ENCODE results near the gene TMEM266.

The TMEM266 gene

GRCh38 chr15:76203346-76204108, 143.7 kb downstream of the TMEM266 start:
- no peak for TF ChIP-seq CTCF (IDR thresholded peaks at IDR 0.05; ENCODE audit: low read depth, low read length, missing control alignments)
- no peak for DNase-seq (ENCODE audit: extremely low read depth, low read depth)
- no peak overlapping the region for H3K4me3 ChIP-seq (replicated peaks; ENCODE audit: low read depth, low read length)

GRCh38 chr15:76204109-76204845, 144.5 kb downstream of the TMEM266 start:
- H3K4me3 ChIP-seq (replicated peaks; ENCODE audit: low read depth, low read length), result no peak overlapping the region
- TF ChIP-seq CTCF (IDR thresholded peaks at IDR 0.05; ENCODE audit: low read depth, low read length, missing control alignments), result no peak
- DNase-seq (ENCODE audit: extremely low read depth, low read depth), result no peak

- TF ChIP-seq CTCF (IDR thresholded peaks at IDR 0.05; ENCODE audit: low read depth, low read length, missing control alignments), result no peak
- no peak overlapping the region for H3K4me3 ChIP-seq (replicated peaks; ENCODE audit: low read depth, low read length)
- DNase-seq (ENCODE audit: extremely low read depth, low read depth), result no peak
Measured at GRCh38 chr15:76204916-76205460, 145.2 kb downstream of the TMEM266 start.

- TF ChIP-seq CTCF (IDR thresholded peaks at IDR 0.05; ENCODE audit: low read depth, low read length, missing control alignments), result no peak
- no peak for DNase-seq (ENCODE audit: extremely low read depth, low read depth)
- no peak overlapping the region for H3K4me3 ChIP-seq (replicated peaks; ENCODE audit: low read depth, low read length)
Measured at GRCh38 chr15:76206325-76206976, 146.7 kb downstream of the TMEM266 start.

- no peak for TF ChIP-seq CTCF (IDR thresholded peaks at IDR 0.05; ENCODE audit: low read depth, low read length, missing control alignments)
- H3K4me3 ChIP-seq (replicated peaks; ENCODE audit: low read depth, low read length), result no peak overlapping the region
- DNase-seq (ENCODE audit: extremely low read depth, low read depth), result no peak
Measured at GRCh38 chr15:76208084-76208785, 148.4 kb downstream of the TMEM266 start.

GRCh38 chr15:76208786-76209424, 149.1 kb downstream of the TMEM266 start:
- no peak overlapping the region for H3K4me3 ChIP-seq (replicated peaks; ENCODE audit: low read depth, low read length)
- DNase-seq (ENCODE audit: extremely low read depth, low read depth), result no peak
- TF ChIP-seq CTCF (IDR thresholded peaks at IDR 0.05; ENCODE audit: low read depth, low read length, missing control alignments), result no peak

Measured in HFF-Myc (cell line).